WERI-Rb-1 (cell line): Measurements from ENCODE around the gene PLEKHM1.

Experiments used
- DNase-seq: peaks from one replicate; pipeline ENCODE4 v3.0.0-alpha.2; 2020
- H3K27ac ChIP-seq: fragments of 250-450 bp; sonication (Bioruptor Pico); 2 replicates; pipeline ENCODE4 v1.5.1; 2020; ENCODE audit warnings: mild to moderate bottlenecking, moderate library complexity
- H3K27me3 ChIP-seq: fragments of 250-450 bp; sonication (Bioruptor Pico); 2 replicates; pipeline ENCODE4 v1.5.1; 2021; ENCODE audit warnings: mild to moderate bottlenecking, low read depth, moderate library complexity; ENCODE audit not compliant: insufficient read depth, severe bottlenecking
- H3K36me3 ChIP-seq: fragments of 250-450 bp; sonication (Bioruptor Pico); 2 replicates; pipeline ENCODE4 v1.5.1; 2020; ENCODE audit warnings: mild to moderate bottlenecking, moderate library complexity
- H3K4me3 ChIP-seq: 2 replicates; pipeline ENCODE4 v1.5.1; 2011; ENCODE audit warnings: low read depth, mild to moderate bottlenecking, control low read depth, low read length
- H3K9me3 ChIP-seq: fragments of 250-450 bp; sonication (Bioruptor Pico); 2 replicates; pipeline ENCODE4 v1.5.1; 2021; ENCODE audit warnings: mild to moderate bottlenecking, moderate library complexity; ENCODE audit not compliant: severe bottlenecking
- CTCF ChIP-seq: IDR thresholded peaks from 2 replicates; pipeline ENCODE4 v1.5.1; 2011; ENCODE audit warnings: low read depth, mild to moderate bottlenecking, control low read depth, inconsistent platforms, low read length

The PLEKHM1 gene

GRCh38 chr17:45436625-45437464 lies 53.7 kb downstream of the PLEKHM1 start:
- Histone ChIP-seq H3K4me3 (no peak overlapping the region), H3K36me3 (peaks cover 8% of the 10 kb centered on the region; the same call in 1 of the 2 replicates), H3K27ac (peak overlapping the region; percentile 61), H3K9me3 (no peaks in the 10 kb centered on the region), H3K27me3 (peaks cover 5% of the 10 kb centered on the region)
- DNase-seq, result no peak
- TF ChIP-seq CTCF, result no peak

- no peak overlapping the region for H3K27ac ChIP-seq
- H3K36me3 ChIP-seq, result peaks cover 8% of the 10 kb centered on the region; the same call in 1 of the 2 replicates
- TF ChIP-seq CTCF, result no peak
- peaks cover 11% of the 10 kb centered on the region for H3K27me3 ChIP-seq
- H3K4me3 ChIP-seq, result no peak overlapping the region
- no peaks in the 10 kb centered on the region for H3K9me3 ChIP-seq
- no peak for DNase-seq
Measured at GRCh38 chr17:45436161-45436560, 54.4 kb downstream of the PLEKHM1 start.

- no peak for DNase-seq
- TF ChIP-seq CTCF, result no peak
- Histone ChIP-seq H3K4me3 (no peak overlapping the region), H3K9me3 (no peaks in the 10 kb centered on the region), H3K36me3 (peaks cover 8% of the 10 kb centered on the region; the same call in 1 of the 2 replicates), H3K27ac (no peak overlapping the region), H3K27me3 (peaks cover 18% of the 10 kb centered on the region)
Measured at GRCh38 chr17:45435481-45435880, 55.0 kb downstream of the PLEKHM1 start.

GRCh38 chr17:45433159-45433535 lies 57.4 kb downstream of the PLEKHM1 start:
- H3K27me3 ChIP-seq, result peaks cover 37% of the 10 kb centered on the region
- TF ChIP-seq CTCF, result no peak
- H3K36me3 ChIP-seq, result peaks cover 8% of the 10 kb centered on the region; the same call in 1 of the 2 replicates
- no peak overlapping the region for H3K27ac ChIP-seq
- no peak for DNase-seq
- peak overlapping the region; percentile 64 for H3K4me3 ChIP-seq
- no peaks in the 10 kb centered on the region for H3K9me3 ChIP-seq

- TF ChIP-seq CTCF, result no peak
- H3K9me3 ChIP-seq, result no peaks in the 10 kb centered on the region
- H3K27me3 ChIP-seq, result peaks cover 37% of the 10 kb centered on the region
- H3K27ac ChIP-seq, result no peak within 1 kb of the TSS
- peak within 1 kb of the TSS; percentile 64 for H3K4me3 ChIP-seq
- peaks cover 8% of the 10 kb centered on the region; the same call in 1 of the 2 replicates for H3K36me3 ChIP-seq
- no peak for DNase-seq
Measured at GRCh38 chr17:45432405-45433158, 57.9 kb downstream of the PLEKHM1 start, which contains the start of gene ARHGAP27. ARHGAP27 (minus strand) TSS chr17:45432870; CDS start chr17:45430279, 2,591 bp downstream.
